HG02763 (cell line): ENCODE measurements around the gene TMEM97.
A peak's percentile ranks its signal among the peaks of the same experiment; 100 is the strongest.

Experiments
- ATAC-seq: cut with Tn5 transposase; IDR thresholded peaks from one replicate; pipeline ENCODE4 v1.9.1; 2021; ENCODE audit warnings: mild to moderate bottlenecking, moderate library complexity; ENCODE audit not compliant: unreplicated experiment

The TMEM97 gene

DNA sequence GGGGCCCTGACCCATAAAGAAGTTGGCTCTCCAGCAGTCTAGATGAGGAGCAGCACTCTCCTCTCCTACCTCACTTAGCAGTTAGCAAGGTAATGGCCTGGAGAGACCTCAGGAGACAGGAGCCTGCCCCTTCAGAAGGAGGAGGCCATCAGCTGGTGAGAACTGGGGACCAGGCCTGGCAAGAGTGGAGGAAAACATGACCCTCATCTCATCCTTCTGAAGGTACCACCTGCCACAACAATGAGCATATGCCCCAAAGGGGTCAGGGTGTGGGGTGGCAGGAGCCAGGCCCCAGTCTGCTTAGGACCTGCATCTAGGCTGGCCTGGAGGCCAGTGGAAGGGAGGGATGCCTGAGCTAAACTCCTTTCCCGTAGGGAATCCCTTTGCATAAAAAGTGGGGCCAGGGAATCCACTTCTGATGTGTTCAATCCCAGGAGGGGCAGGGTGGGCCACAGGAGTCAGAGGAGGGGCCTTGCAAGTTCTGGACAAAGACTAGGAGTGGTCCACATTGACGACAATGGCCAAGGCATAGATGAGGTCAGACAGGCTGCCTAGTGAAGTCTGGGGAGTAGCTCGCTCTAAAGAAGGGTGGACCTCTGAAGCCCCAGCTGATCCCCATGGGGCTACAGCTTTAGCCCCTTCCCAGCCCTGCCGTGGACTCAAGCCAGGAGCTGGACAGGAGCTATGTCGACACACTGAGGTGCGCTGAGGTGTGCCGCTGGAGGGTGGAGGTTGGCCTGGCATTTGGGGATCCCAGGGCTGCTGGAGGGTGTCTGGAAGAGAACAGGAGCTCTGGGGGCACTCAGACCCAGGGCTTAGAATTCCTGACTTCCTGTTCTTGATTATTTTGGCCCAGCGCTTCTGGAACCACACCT is 45.0 kb downstream of the TMEM97 start:
- ATAC-seq: no peak

GRCh38 chr17:28364665-28365363 is 45.8 kb downstream of the TMEM97 start, which contains the start of gene SEBOX:
TSS of gene SEBOX (minus strand) at chr17:28365199. CDS start at chr17:28365151, 48 bp downstream.
- ATAC-seq: no peak

GRCh38 chr17:28365487-28365886 is 46.5 kb downstream of the TMEM97 start:
- ATAC-seq: no peak

GRCh38 chr17:28366605-28367004 is 47.6 kb downstream of the TMEM97 start:
- no peak for ATAC-seq

DNA sequence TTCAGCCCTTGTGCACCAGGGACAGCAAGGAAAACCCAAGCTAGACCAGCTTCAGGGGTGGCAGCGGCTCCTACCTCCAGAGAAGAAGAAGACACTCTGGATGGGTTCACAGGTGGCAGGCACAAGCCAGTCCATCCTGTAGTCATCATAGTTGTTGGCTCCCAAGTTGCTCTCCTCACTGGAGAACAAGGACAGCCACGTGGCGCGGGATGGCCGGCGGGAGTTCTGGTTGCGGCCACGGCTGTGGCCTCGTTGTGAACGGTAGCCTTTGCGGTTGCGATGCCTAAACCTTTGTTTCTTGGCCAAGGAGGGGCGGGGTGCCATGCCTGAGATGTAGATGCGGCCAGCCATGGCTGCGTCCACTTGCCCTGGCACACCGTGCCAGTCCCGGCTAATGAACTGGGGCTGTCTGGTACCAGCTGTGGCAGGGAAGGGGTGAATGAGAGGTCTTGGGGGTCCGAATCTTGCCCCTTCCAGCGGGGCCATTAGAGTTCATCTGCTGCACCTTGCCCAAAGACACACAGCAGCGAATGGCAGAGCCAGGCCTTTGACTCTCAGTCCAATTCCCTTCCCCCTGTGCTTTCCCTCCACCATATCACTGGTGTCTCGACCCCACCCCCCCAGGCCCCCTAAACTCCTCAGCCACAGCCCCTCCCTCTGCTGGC is 48.8 kb downstream of the TMEM97 start:
- ATAC-seq: no peak

- no peak for ATAC-seq
Observed at GRCh38 chr17:28368306-28368831, 49.4 kb downstream of the TMEM97 start.

GRCh38 chr17:28368915-28369683 is 50.1 kb downstream of the TMEM97 start:
- ATAC-seq: no peak

GRCh38 chr17:28369684-28370034 is 50.7 kb downstream of the TMEM97 start:
- ATAC-seq: no peak

GRCh38 chr17:28370035-28370743 is 51.2 kb downstream of the TMEM97 start, which contains the start of gene VTN:
TSS of gene VTN (minus strand) at chr17:28370307. CDS start at chr17:28370203, 104 bp downstream.
- no peak for ATAC-seq

DNA sequence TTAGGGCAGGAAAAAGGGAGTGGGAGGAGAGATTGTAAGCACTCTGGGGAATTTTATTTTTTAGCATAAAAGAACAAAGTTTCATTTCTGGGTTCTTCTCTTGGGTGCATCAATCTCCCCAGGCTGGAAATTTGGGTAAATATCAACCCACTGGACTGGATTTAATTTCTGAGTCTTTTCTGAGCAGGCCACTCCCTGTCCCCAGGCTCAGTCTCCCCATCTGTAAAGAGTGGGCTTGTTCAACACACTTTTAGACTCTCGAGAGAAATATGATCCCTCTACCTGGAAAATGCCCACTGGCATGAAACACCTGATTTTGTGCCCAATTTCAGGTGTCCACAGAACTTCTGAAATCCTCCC is 51.7 kb downstream of the TMEM97 start:
- ATAC-seq: no peak

GRCh38 chr17:28371245-28372202 is 52.5 kb downstream of the TMEM97 start, which contains the start of gene SARM1:
TSS of gene SARM1 (plus strand) at chr17:28371694. CDS start at chr17:28372033, 339 bp downstream.
- peak; percentile 83 for ATAC-seq

DNA sequence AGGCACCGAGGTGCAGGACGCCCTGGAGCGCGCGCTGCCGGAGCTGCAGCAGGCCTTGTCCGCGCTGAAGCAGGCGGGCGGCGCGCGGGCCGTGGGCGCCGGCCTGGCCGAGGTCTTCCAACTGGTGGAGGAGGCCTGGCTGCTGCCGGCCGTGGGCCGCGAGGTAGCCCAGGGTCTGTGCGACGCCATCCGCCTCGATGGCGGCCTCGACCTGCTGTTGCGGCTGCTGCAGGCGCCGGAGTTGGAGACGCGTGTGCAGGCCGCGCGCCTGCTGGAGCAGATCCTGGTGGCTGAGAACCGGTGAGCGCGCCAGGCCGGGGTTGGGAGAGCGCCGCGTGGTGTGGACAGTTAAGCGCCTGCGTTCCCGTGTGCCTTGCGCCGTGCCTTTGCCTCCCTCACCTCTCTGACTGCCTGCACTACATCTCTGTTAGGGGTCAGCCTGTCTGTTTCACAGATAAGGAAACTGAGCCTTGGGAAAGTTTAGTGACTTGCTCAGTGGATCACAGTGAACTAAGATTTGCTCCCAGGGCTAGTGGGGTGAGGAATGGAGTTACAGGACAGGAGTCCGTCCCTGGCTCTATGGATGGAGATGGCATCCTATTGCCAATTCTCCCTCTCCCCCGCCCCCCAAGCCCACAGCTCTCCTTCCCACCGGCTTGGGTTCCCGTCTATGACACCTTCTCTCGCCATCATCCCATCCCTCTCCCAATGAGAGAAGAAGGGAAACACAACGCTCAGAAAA is 53.4 kb downstream of the TMEM97 start:
- peak; percentile 1 for ATAC-seq

DNA sequence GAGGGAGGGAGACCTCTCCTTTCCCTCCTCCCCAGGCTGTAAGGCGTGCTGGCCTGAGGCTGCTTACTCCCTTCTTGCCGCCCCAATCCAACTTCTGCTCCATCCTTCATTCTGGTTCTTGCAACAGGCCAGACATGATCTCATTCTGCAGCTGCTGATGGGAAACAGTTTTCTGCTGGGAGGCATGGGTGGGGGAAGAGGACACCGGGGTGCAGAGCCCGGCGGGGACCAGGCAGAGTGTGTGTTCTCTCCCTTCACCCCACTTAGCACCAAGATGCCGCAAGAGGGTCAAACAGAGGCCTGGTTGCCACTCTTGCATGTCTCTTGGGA is 53.9 kb downstream of the TMEM97 start:
- ATAC-seq: no peak
